AG20443 (cell line): ENCODE results near the gene AGAP1.

Source experiments
- DNase-seq: peaks from one replicate; pipeline ENCODE4 v3.0.0; 2012; ENCODE audit warnings: low spot score, mixed read lengths

AGAP1 gene

DNA sequence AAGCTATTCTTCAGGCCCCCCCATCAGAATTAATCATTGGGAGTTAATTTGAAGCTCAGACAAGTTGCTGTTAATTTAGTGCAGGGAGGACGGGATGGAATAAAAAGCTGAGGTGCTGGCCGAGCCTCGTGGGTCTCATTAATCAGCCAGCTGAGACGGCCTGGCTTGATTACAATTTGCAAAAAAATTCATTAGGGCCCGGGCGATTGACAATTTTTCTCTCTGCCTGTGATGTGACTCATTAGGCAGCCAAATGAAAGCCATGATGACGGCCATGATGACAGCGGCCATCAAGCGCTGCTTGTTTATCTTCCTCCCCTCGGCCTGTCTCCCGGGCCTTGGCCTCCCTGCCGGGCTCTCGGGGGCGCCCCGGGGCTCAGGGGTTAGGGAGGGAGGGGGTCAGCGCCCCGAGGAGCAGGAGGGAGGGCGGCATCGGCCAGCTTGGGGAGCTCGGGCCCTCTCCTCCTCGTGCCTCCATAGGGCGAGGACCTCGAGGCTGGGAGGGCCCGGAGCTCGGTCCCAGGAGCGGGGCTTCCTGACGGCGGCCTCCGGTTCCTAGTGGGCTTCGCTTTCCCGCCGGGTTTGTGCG lies 669.1 kb downstream of the AGAP1 start:
- peak; percentile 14 for DNase-seq

DNA sequence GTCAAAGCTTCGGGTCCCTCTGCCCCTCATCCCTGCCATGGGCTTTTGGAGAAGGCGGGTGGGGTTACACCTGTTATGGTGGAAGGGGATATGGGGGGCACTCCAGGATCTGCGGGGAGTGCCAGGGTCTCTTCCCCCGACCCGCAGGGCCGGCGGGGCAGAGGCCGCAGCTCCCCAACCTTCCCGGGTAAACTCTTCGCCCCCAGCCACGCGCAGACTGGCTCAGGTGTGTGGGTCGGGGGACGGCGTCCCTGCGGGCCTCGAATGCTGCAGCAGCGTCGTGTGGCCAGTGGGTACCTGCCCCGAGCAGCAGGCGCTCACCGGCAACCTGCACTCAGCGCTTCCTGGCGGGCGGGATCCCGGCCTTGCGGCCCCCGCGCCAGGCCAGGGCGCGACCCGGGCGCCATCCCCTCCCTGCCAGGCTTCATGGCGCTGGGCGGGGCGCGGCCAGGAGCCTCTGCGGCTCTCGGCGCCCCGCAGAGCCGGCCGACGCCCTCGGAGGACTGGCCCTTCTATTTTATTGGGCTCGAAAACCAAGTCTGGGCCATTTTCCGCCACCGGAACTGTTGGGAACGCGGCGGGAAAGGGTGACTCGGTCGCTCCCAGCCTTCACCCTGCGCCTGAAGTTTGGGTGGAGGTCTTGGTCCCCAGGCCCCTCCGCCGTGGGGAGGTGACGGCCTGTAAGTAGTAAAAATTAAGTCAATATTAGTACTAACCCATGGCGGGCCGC lies 669.8 kb downstream of the AGAP1 start:
- DNase-seq: peak; percentile 19

GRCh38 chr2:236164201-236164924 lies 670.5 kb downstream of the AGAP1 start:
- DNase-seq: peak; percentile 60

GRCh38 chr2:236164925-236165841 lies 671.3 kb downstream of the AGAP1 start:
- peak; percentile 3 for DNase-seq

DNA sequence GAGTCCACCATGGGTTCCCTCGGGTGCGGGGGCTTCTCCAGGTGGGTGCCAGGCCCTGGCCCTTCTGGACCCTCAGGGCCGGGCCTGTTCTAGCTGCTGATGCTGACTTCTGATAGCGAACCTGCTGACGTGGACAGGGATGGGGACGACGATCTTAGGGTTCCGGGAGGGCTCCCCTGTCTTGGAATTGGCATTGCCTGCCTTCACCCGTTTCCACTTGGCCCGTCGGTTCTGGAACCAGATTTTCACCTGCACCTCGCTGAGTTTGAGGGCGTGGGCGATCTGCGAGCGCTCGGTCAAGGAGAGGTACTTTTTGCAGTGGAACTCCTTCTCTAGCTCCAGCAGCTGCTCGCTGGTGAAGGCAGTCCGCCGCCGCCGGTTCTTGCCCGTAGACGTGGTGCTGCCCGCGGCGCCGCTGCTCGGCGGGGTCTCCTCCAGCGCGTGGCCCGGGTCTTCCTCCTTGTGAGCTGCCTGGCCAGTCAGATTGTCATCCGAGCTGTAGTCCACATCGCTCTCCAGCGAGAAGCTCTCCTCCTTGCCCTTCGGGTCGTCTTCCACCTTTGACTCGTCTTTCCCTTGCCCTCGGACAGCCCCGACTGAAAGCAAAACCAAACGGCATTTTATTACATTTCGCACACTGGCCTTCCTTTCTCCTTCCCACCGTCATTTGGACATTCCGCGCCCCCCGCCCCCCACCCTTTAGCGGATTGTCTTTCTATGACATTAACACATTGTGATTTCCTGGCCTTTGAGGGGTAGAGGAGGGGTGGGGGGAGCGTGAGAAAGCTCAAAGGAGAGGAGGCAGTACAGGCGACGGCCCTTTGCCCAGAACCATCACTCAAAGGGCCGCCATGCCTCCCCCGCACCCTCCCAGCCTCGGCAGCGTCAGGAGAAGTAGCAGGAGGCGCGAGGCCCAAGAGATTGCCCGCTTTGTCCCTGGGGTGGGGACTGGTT lies 672.3 kb downstream of the AGAP1 start:
- DNase-seq: peak; percentile 36

- DNase-seq: peak; percentile 17
Observed at GRCh38 chr2:236166796-236167296, 673.0 kb downstream of the AGAP1 start.

DNA sequence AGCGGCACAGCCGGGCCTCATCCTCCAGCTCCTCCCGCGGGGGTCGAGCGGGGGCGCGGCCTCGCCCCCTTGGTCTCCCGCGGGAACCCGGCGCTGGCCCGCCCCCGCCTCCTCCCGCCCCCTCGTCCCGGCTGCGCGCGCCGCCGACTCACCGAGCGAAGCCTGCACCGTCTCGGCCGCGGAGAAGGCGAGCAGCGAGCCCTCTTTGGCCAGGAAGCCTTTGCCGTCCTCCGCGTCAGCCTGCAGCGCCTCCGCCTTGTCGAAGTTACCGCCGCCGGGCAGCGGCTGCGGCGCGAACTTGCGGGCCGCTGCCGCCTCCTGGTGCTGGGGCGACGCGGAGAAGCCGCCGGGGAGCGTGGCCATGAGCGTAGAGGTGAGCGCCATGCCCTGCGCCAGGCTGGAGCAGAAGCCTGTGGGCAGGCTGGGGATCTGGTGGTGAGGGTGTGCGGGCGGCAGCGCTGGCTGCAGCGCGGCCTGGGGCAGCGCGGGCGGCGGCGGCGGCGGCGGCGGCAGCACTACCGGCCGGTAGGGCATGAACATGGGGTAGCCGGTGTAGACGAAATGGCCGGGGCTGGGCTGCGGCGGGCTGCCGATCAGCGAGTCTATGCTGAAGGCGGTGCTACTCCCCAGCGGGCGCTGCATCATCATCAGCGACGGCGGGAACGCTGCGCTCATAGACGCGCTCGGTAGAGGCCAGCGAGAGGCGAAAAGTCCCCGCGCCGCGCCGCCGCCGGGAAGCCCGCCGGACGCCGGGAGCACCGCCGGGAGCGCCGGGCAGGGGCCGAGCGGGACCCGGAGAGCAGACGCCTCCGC lies 673.7 kb downstream of the AGAP1 start:
- DNase-seq: peak; percentile 67

DNA sequence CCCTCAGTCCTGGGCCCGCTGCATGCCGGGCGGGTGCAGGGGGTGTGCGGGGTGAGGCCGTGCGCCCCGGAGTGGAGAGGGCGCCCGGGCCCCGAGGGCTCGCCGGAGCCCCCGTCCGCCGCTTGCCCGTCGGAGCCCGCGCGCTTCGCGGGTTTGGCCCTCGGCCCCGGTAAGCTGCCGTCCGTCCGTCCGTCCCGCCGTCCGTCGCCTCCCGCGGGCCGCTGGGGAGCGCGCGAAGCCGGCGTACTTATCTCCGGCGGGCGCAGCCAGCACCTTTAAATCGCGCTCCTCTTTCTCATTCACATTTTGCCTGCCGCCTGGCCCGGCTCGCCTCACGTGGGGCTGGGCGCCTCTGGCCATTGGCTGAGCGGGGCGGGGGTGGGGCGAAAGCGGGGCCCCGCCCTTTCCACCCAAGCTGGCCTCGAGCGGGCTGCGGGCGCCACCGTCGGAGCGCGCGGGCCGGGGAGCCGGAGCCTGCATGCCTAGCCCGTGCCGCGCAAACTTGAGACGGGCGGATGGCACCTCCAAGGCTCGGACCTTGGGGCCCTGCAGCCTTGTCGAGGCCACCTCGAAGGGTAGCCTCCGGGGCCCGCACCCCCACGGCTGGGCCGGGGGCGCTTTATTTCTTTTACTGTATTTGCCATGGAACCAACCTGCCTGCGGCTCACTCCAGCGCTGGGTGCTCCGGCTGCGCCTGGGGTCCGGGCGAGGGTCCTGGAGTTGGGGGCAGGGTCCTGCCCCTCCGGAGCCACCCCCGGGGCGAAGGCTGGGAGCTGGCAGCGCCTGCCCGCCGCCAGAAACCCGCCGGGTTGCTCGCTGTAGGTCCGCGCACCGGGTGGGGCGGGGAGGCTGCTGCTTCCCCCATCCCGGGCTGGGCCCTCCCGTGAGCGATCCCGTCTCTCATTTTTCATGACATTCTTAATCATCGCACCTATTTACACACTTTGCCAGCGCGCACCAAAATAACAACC lies 674.6 kb downstream of the AGAP1 start, which contains the start of gene GBX2:
Gene GBX2 (minus strand): TSS at position 277 of the 971 bp plus-strand sequence. CDS start 415 bp downstream, outside the sequence.
- peak; percentile 87 for DNase-seq

- DNase-seq: no peak
Observed at GRCh38 chr2:236169151-236169721, 675.4 kb downstream of the AGAP1 start.

DNA sequence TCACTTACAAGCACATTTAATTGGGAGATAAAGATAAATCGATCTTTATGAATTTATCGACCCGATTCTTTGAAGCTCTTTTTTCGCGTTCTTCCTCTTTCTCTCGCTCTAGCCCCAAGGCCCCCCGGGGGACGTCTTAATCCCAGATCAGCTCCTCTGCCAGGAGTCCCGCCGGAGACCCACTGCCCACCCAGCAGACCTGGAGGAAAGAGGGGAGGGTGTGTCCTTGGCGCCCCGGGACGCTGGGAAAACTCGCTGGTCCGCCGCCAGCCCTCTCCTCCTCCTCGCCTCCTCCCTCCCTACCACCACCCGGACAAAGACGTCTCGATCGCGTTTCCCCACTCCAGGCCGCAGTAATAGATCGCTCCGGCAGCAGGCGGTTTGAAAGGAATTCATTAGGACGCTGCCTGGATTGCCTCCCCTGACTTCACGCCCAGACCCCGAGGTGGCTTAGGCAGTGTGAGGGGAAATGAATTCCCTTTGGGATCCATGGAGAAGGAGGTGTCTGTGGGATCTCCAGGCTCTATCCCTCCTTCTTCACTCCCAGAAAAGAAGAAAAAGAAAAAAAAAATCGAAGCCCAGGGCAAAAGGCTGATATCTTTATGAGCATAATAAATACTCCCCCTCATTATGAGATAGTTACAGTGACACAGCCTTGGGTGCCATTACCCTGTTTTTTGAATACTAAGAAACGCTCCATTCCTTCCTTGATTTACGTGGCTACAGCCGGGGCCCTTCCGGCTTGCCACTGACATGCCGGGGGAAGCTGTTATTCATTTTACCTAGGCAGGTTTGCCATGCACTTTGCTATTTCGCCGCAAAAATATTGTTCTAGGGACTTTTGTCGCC lies 676.1 kb downstream of the AGAP1 start:
- DNase-seq: no peak

GRCh38 chr2:236170590-236171165 lies 676.8 kb downstream of the AGAP1 start:
- DNase-seq: no peak

- no peak for DNase-seq
Observed at GRCh38 chr2:236171181-236171679, 677.4 kb downstream of the AGAP1 start.

GRCh38 chr2:236171680-236172254 lies 677.9 kb downstream of the AGAP1 start:
- DNase-seq: no peak

DNA sequence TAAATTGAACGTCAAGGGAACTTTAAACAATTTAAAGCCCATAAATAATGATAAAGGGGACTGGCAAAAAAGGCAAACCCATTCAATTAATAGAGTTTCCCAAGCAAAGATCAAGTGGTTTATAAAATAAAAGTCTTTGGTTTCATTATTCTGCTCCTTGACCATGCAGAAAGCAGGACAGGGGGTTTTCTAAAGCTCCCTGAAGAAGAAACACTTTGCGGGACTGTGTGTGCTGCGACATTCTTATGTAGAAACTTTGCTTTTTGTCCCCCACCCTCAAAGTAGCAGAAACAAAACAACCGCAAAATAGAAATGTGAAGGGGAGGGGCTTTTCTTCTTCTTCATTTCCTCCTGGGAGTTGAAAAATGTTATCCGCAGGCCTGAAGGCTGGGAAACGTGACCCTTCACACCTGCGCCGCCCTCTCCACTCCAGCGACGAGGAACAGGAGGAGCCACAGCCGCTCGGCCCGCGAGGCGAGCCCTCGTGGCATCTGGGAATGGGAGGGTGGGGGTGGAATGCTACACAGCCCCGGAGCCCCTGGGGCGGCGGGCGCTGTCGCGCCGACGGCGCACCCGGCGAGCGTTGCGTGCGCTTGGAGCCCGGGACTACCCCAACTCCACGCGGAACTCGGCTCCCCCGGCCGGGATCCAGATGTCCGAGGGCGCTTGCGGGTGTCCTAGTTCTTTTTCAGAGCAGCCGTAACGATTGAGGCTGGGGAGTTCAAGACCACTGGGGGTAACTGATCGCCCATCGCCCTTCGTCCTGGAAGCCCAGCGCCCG lies 678.6 kb downstream of the AGAP1 start:
- no peak for DNase-seq

DNA sequence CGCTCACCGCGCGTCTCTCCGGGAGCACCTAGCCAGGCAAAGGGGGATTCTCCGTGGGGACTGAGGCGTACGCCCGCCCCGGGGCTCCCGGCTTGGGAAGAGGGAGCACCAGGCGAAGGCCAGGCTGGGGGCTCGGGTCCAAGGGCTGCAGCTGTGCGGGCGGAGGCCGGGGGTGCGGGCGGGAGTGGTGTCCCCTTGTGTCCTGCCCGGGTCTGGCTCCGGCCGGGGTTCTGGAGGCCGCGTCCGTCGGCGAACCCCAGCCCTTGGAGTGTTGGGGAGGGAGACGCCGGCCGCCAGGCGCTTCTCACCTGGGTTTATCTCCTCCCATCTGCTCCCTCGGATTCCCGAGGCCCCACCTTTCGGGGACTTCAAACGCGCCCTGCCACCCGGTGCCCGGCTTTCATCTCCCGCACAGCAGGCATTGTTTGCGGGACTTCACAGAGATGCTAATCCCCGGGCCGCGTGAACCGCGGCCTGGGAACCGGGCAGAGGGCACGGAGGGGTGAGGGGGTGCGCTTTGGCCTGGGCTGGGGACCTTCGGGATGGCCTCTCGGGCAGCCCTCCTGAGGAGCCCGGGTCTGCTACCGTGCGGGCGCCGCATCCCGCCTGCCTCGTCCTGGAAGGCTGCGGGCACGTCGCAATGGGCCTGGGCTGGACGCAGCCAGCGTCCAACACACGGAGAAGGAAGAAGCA lies 679.3 kb downstream of the AGAP1 start:
- no peak for DNase-seq
